Panc1 (cell line): Measurements from ENCODE around the gene C18orf32.

Source experiments
- POLR2AphosphoS5 ChIP-seq: IDR thresholded peaks from 2 replicates; pipeline ENCODE4 v1.6.1; 2012; ENCODE audit warnings: mild to moderate bottlenecking, low read depth, low read length, moderate library complexity
- REST ChIP-seq, 2 experiments: IDR thresholded peaks; 2 replicates each; pipeline ENCODE4 v1.6.1; 2011 to 2012; ENCODE audit warnings: low read depth in 2 of 2, control low read depth in 1 of 2, low read length in 1 of 2, mild to moderate bottlenecking in 1 of 2, moderate library complexity in 1 of 2; ENCODE audit not compliant: insufficient read depth in 1 of 2
- TCF7L2 ChIP-seq: IDR thresholded peaks from 2 replicates; pipeline ENCODE4 v1.6.1; 2011; ENCODE audit warnings: mild to moderate bottlenecking, low read depth, low read length, inconsistent platforms
- TF ChIP-seq, protein P1 (sequence below): fragments of 450-650 bp; IDR thresholded peaks from 2 replicates; pipeline ENCODE4 v1.5.1; 2017; ENCODE audit warnings: mild to moderate bottlenecking

GRCh38 chr18:49444581-49444980 lies 42.5 kb downstream of the C18orf32 start:
- TF ChIP-seq, protein P1, sequence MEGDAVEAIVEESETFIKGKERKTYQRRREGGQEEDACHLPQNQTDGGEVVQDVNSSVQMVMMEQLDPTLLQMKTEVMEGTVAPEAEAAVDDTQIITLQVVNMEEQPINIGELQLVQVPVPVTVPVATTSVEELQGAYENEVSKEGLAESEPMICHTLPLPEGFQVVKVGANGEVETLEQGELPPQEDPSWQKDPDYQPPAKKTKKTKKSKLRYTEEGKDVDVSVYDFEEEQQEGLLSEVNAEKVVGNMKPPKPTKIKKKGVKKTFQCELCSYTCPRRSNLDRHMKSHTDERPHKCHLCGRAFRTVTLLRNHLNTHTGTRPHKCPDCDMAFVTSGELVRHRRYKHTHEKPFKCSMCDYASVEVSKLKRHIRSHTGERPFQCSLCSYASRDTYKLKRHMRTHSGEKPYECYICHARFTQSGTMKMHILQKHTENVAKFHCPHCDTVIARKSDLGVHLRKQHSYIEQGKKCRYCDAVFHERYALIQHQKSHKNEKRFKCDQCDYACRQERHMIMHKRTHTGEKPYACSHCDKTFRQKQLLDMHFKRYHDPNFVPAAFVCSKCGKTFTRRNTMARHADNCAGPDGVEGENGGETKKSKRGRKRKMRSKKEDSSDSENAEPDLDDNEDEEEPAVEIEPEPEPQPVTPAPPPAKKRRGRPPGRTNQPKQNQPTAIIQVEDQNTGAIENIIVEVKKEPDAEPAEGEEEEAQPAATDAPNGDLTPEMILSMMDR, result no peak
- TF ChIP-seq POLR2AphosphoS5 (no peak), REST (IDR thresholded peaks at IDR 0.05; ENCODE audit: insufficient read depth in 1 of 2, low read depth in 2 of 2, low read length in 1 of 2) (no peak), TCF7L2 (no peak)
